K562 (cell line): ENCODE measurements around the gene MARK2. TPM values are rescaled to one million over a fixed set of nuclear protein-coding genes. Genes with fewer than 3 reads are reported as not detected.

Experiments used
- ATF3 ChIP-seq, 2 experiments: fragments of 450-650 bp in 1 of 2; sonication (generic) in 1 of 2; formaldehyde crosslinking in 1 of 2; IDR thresholded peaks in 1 of 2; conservative IDR thresholded peaks in 1 of 2; 2 replicates each; pipeline versions ENCODE4 v1.6.1 to v1.8.1; 2016 to 2023; ENCODE audit warnings: mild to moderate bottlenecking in 2 of 2, moderate library complexity in 2 of 2, inconsistent platforms in 1 of 2, missing genetic modification reagents in 1 of 2
- CBX3 ChIP-seq, 2 experiments: IDR thresholded peaks; 1 replicate in 1 of 2; 2 replicates in 1 of 2; pipeline ENCODE4 v1.6.1; 2012; ENCODE audit warnings: inconsistent platforms in 2 of 2, low read length in 2 of 2, borderline replicate concordance in 1 of 2, control low read depth in 1 of 2
- CCAR2 ChIP-seq: fragments of 200-400 bp; formaldehyde crosslinking; IDR thresholded peaks from 2 replicates; pipeline ENCODE4 v1.6.1; 2017; ENCODE audit warnings: mild to moderate bottlenecking, low read depth, low read length
- CCNT2 ChIP-seq: IDR thresholded peaks from 2 replicates; pipeline ENCODE4 v1.6.1; 2011; ENCODE audit warnings: borderline replicate concordance, low read depth, mild to moderate bottlenecking, moderate library complexity, mixed read lengths, low read length; ENCODE audit not compliant: insufficient read length; ENCODE audit errors: extremely low read depth
- CHD2 ChIP-seq: IDR thresholded peaks from 2 replicates; pipeline ENCODE4 v1.6.1; 2011; ENCODE audit warnings: low read depth, low read length
- CREB3 ChIP-seq: fragments of 450-650 bp; conservative IDR thresholded peaks from 2 replicates; pipeline ENCODE4 v1.6.1; 2016; ENCODE audit warnings: missing genetic modification characterization, low read depth, mild to moderate bottlenecking, missing compliant biosample characterization, moderate library complexity
- ILF3 ChIP-seq: fragments of 450-650 bp; IDR thresholded peaks from 2 replicates; pipeline ENCODE4 v1.6.1; 2018; ENCODE audit warnings: antibody characterized with exemption, mild to moderate bottlenecking, moderate library complexity, borderline replicate concordance
- MECOM ChIP-seq: fragments of 250-450 bp; sonication (Bioruptor Pico); IDR thresholded peaks from 2 replicates; pipeline ENCODE4 v1.8.0; 2022; ENCODE audit warnings: inconsistent platforms
- MTF1 ChIP-seq: fragments of 250-450 bp; sonication (Bioruptor Pico); IDR thresholded peaks from 2 replicates; pipeline ENCODE4 v1.9.0; 2021; ENCODE audit warnings: moderate library complexity, mild to moderate bottlenecking, inconsistent platforms, borderline replicate concordance
- NFYB ChIP-seq: IDR thresholded peaks from 2 replicates; pipeline ENCODE4 v1.6.1; 2011; ENCODE audit warnings: mild to moderate bottlenecking, moderate library complexity; ENCODE audit not compliant: insufficient read length; ENCODE audit errors: extremely low read depth
- RBBP5 ChIP-seq: fragments of 200-600 bp; sonication (generic); IDR thresholded peaks from 2 replicates; pipeline ENCODE4 v1.6.1; 2012; ENCODE audit warnings: borderline replicate concordance, mild to moderate bottlenecking, low read length, control low read depth, inconsistent platforms; ENCODE audit not compliant: insufficient read depth, poor library complexity, severe bottlenecking
- RBM15 ChIP-seq: fragments of 200-400 bp; formaldehyde crosslinking; IDR thresholded peaks from 2 replicates; pipeline ENCODE4 v1.6.1; 2018; ENCODE audit warnings: mild to moderate bottlenecking, low read length, moderate library complexity; ENCODE audit not compliant: insufficient read depth
- THAP12 ChIP-seq: fragments of 250-450 bp; sonication (Bioruptor Pico); IDR thresholded peaks from 2 replicates; pipeline ENCODE4 v1.9.0; 2021; ENCODE audit warnings: mild to moderate bottlenecking, inconsistent platforms
- TRIM24 ChIP-seq, 2 experiments: fragments of 450-650 bp; IDR thresholded peaks; 2 replicates each; pipeline ENCODE4 v1.6.1; 2016
- USF2 ChIP-seq: sonication (generic); formaldehyde crosslinking; IDR thresholded peaks from 2 replicates; pipeline ENCODE4 v1.5.0; 2020; ENCODE audit warnings: missing genetic modification reagents
- ZBED1 ChIP-seq: IDR thresholded peaks from 2 replicates; pipeline ENCODE4 v1.6.1; 2014
- ZBTB8A ChIP-seq: fragments of 450-650 bp; IDR thresholded peaks from 2 replicates; pipeline ENCODE4 v1.6.1; 2018; ENCODE audit warnings: mild to moderate bottlenecking, moderate library complexity; ENCODE audit not compliant: partially characterized antibody
- ZNF282 ChIP-seq: sonication (generic); formaldehyde crosslinking; IDR thresholded peaks from 2 replicates; pipeline ENCODE4 v1.8.1; 2023; ENCODE audit warnings: missing genetic modification reagents
- ZNF511 ChIP-seq: sonication (generic); formaldehyde crosslinking; IDR thresholded peaks from 2 replicates; pipeline ENCODE4 v1.8.0; 2022; ENCODE audit warnings: mild to moderate bottlenecking, missing genetic modification reagents
- ZNF584 ChIP-seq: fragments of 200-800 bp; sonication (Bioruptor generic); IDR thresholded peaks from 2 replicates; pipeline ENCODE4 v1.6.1; 2016; ENCODE audit warnings: low read depth, mild to moderate bottlenecking, missing genetic modification characterization, missing compliant biosample characterization
- ZNF644 ChIP-seq: fragments of 200-800 bp; sonication (Bioruptor generic); IDR thresholded peaks from 2 replicates; pipeline ENCODE4 v1.6.1; 2016; ENCODE audit warnings: low read depth, missing genetic modification characterization, missing compliant biosample characterization
- polyA plus RNA-seq, 8 experiments: library from polyadenylated mRNA; depleted of rRNA in 4 of 8; stranded (reverse) in 5 of 8; unstranded in 3 of 8; fragments of >200 nt; fragmentation: Nextera tagmentation in 2 of 8; fragmentation: Illumina TruSeq in 1 of 8; extraction: Ambion mirVana in 2 of 8; extraction: Trizol in 1 of 8; gene quantifications; 2 replicates each; pipeline versions ENCODE4 v1.2.1 to v1.2.3, GENCODE V29; 2011 to 2014; ENCODE audit warnings: inconsistent platforms in 1 of 8, missing spikeins in 1 of 8
- total RNA-seq, 7 experiments: library from RNA; depleted of rRNA in 6 of 7; stranded (reverse); fragments of >200 nt in 6 of 7; fragmentation: Illumina TruSeq in 2 of 7; extraction: Trizol in 2 of 7; gene quantifications; 2 replicates each; pipeline versions ENCODE4 v1.2.1 to v1.2.3, GENCODE V29; 2011 to 2021; ENCODE audit warnings: low replicate concordance in 1 of 7

MARK2 gene
- total and polyA plus RNA-seq, 9 of the 15 experiments (the other 6 are each of a cell fraction or from before 2014, with no cell fraction given) = 0.32 to 43.5 (median 15.1) TPM

- no peak for TF ChIP-seq CHD2
- no peak for TF ChIP-seq ZBED1
- TF ChIP-seq ZNF584 (CRISPR knock-in tag) = no peak
- no peak for TF ChIP-seq ZBTB8A
- TF ChIP-seq MECOM (CRISPR knock-in tag) = no peak
- no peak for TF ChIP-seq NFYB
- TF ChIP-seq MTF1 (CRISPR knock-in tag) = no peak
- TF ChIP-seq RBBP5 = no peak
- no peak for TF ChIP-seq ILF3
- no peak for TF ChIP-seq USF2 (CRISPR knock-in tag)
- TF ChIP-seq CBX3 (IDR thresholded peaks at IDR 0.05; ENCODE audit: borderline replicate concordance in 1 of 2, low read length in 2 of 2) = no peak
- peak; percentile 81 for TF ChIP-seq ATF3 (IDR thresholded peaks at IDR 0.05)
- no peak for TF ChIP-seq ATF3 (CRISPR knock-in tag; conservative IDR thresholded peaks at IDR 0.05)
- no peak for TF ChIP-seq ZNF282 (CRISPR knock-in tag)
- no peak for TF ChIP-seq CREB3 (tag)
- TF ChIP-seq ZNF644 = no peak
- no peak for TF ChIP-seq THAP12
- TF ChIP-seq RBM15 = no peak
- no peak for TF ChIP-seq CCAR2
- no peak for TF ChIP-seq CCNT2
- TF ChIP-seq TRIM24 (IDR thresholded peaks at IDR 0.05) = no peak; a peak in 1 of 4 replicates
- TF ChIP-seq ZNF511 (CRISPR knock-in tag) = no peak
Observed at GRCh38 chr11:63858628-63859550, 20.0 kb downstream of the MARK2 start (continued).
